GM19193 (cell line): ENCODE results near the gene ST3GAL4.

Experiments used
- POLR2A ChIP-seq: IDR thresholded peaks from 4 replicates; pipeline ENCODE4 v1.6.1; 2011; ENCODE audit not compliant: insufficient read depth, insufficient read length; ENCODE audit errors: extremely low read depth

The ST3GAL4 gene

GRCh38 chr11:126355324-126355925 is at the start of gene ST3GAL4:
Gene ST3GAL4, plus strand, starts transcription at chr11:126355686. Its CDS starts 50,470 bp downstream, at chr11:126406156.
- TF ChIP-seq POLR2A, result peak; percentile 38

GRCh38 chr11:126305699-126306098 is 49.8 kb upstream of the ST3GAL4 start:
- TF ChIP-seq POLR2A, result no peak

- TF ChIP-seq POLR2A, result no peak
Measured at GRCh38 chr11:126307706-126308105, 47.8 kb upstream of the ST3GAL4 start.

GRCh38 chr11:126308271-126308671 is 47.2 kb upstream of the ST3GAL4 start:
- TF ChIP-seq POLR2A, result no peak

GRCh38 chr11:126310200-126310991 is 45.1 kb upstream of the ST3GAL4 start:
- no peak for TF ChIP-seq POLR2A

GRCh38 chr11:126310992-126311310 is 44.5 kb upstream of the ST3GAL4 start:
- TF ChIP-seq POLR2A, result no peak

- TF ChIP-seq POLR2A, result no peak
Measured at GRCh38 chr11:126311401-126312291, 43.8 kb upstream of the ST3GAL4 start.

- TF ChIP-seq POLR2A, result no peak
Measured at GRCh38 chr11:126312961-126313360, 42.5 kb upstream of the ST3GAL4 start.

GRCh38 chr11:126313826-126314225 is 41.7 kb upstream of the ST3GAL4 start:
- TF ChIP-seq POLR2A, result no peak

GRCh38 chr11:126317432-126317755 is 38.1 kb upstream of the ST3GAL4 start:
- no peak for TF ChIP-seq POLR2A

- no peak for TF ChIP-seq POLR2A
Measured at GRCh38 chr11:126317756-126318573, 37.5 kb upstream of the ST3GAL4 start.

GRCh38 chr11:126318574-126319373 is 36.7 kb upstream of the ST3GAL4 start:
- no peak for TF ChIP-seq POLR2A

GRCh38 chr11:126319374-126319740 is 36.1 kb upstream of the ST3GAL4 start:
- TF ChIP-seq POLR2A, result no peak

- no peak for TF ChIP-seq POLR2A
Measured at GRCh38 chr11:126322996-126323395, 32.5 kb upstream of the ST3GAL4 start.

GRCh38 chr11:126327281-126328000 is 28.0 kb upstream of the ST3GAL4 start:
- no peak for TF ChIP-seq POLR2A
